Measurements from ENCODE around the gene COL17A1.

Gene COL17A1

GRCh38 chr10:104084482-104085142 lies 1.1 kb downstream of the COL17A1 start:
- no peak overlapping the region for H3K27ac ChIP-seq
- no peak for TF ChIP-seq CTCF (conservative IDR thresholded peaks at IDR 0.05)
- TF ChIP-seq ZFX (IDR thresholded peaks at IDR 0.05): no peak

GRCh38 chr10:104081998-104082397 lies 3.7 kb downstream of the COL17A1 start:
- TF ChIP-seq ZFX (IDR thresholded peaks at IDR 0.05): no peak
- TF ChIP-seq CTCF (conservative IDR thresholded peaks at IDR 0.05): no peak

GRCh38 chr10:104080762-104081161 lies 4.9 kb downstream of the COL17A1 start:
- H3K27ac ChIP-seq: no peak overlapping the region

More at GRCh38 chr10:104081998-104082397, 3.7 kb downstream of the COL17A1 start:
- H3K27ac ChIP-seq: no peak overlapping the region

GRCh38 chr10:104077663-104078151 lies 8.0 kb downstream of the COL17A1 start:
- TF ChIP-seq CTCF (conservative IDR thresholded peaks at IDR 0.05): no peak
- TF ChIP-seq ZFX (IDR thresholded peaks at IDR 0.05): no peak
- H3K27ac ChIP-seq: no peak overlapping the region

More at GRCh38 chr10:104080762-104081161, 4.9 kb downstream of the COL17A1 start:
- TF ChIP-seq ZFX (IDR thresholded peaks at IDR 0.05): no peak
- peak; percentile 70 for TF ChIP-seq CTCF (conservative IDR thresholded peaks at IDR 0.05)

GRCh38 chr10:104077247-104077646 lies 8.4 kb downstream of the COL17A1 start:
- no peak for TF ChIP-seq CTCF (conservative IDR thresholded peaks at IDR 0.05)
- TF ChIP-seq ZFX (IDR thresholded peaks at IDR 0.05): no peak
- no peak overlapping the region for H3K27ac ChIP-seq

GRCh38 chr10:104076743-104077160 lies 8.9 kb downstream of the COL17A1 start:
- H3K27ac ChIP-seq: no peak overlapping the region
- TF ChIP-seq ZFX (IDR thresholded peaks at IDR 0.05) (no peak), CTCF (conservative IDR thresholded peaks at IDR 0.05) (no peak)

GRCh38 chr10:104074505-104074904 lies 11.2 kb downstream of the COL17A1 start:
- TF ChIP-seq ZFX (IDR thresholded peaks at IDR 0.05): no peak
- TF ChIP-seq CTCF (conservative IDR thresholded peaks at IDR 0.05): no peak

More at GRCh38 chr10:104074505-104074904, 11.2 kb downstream of the COL17A1 start:
- no peak overlapping the region for H3K27ac ChIP-seq
